MM.1S (cell line): Measurements from ENCODE around the gene DEXI.

Experiments used
- DNase-seq: peaks from one replicate; pipeline ENCODE4 v3.0.0-alpha.2; 2015
- H2AFZ ChIP-seq: fragments of 300-600 bp; sonication (generic); 2 replicates; pipeline ENCODE4 v1.6.0; 2016; ENCODE audit warnings: antibody characterized with exemption, low read length
- H3F3A ChIP-seq: fragments of 300-600 bp; sonication (generic); 2 replicates; pipeline ENCODE4 v1.6.1; 2016; ENCODE audit warnings: mild to moderate bottlenecking, antibody characterized with exemption, low read length, moderate library complexity, mixed read lengths; ENCODE audit not compliant: insufficient read depth
- H3K27ac ChIP-seq: fragments of 300-600 bp; sonication (generic); 2 replicates; pipeline ENCODE4 v1.5.1; 2016; ENCODE audit warnings: mild to moderate bottlenecking, low read length
- H3K27me3 ChIP-seq: fragments of 300-600 bp; sonication (generic); replicated peaks from 2 replicates; pipeline ENCODE4 v1.6.0; 2016; ENCODE audit warnings: low read length; ENCODE audit not compliant: insufficient read depth
- H3K36me3 ChIP-seq: fragments of 300-600 bp; sonication (generic); replicated peaks from 2 replicates; pipeline ENCODE4 v1.6.1; 2016; ENCODE audit warnings: mild to moderate bottlenecking, low read length, mixed read lengths; ENCODE audit not compliant: insufficient read depth
- H3K4me1 ChIP-seq: fragments of 300-600 bp; sonication (generic); 2 replicates; pipeline ENCODE4 v1.6.1; 2016; ENCODE audit warnings: low read length, mixed read lengths
- H3K4me2 ChIP-seq: fragments of 300-600 bp; sonication (generic); 2 replicates; pipeline ENCODE4 v1.6.0; 2016; ENCODE audit warnings: low read depth, low read length
- H3K4me3 ChIP-seq: fragments of 300-600 bp; sonication (generic); 2 replicates; pipeline ENCODE4 v1.5.1; 2016; ENCODE audit warnings: low read length, mixed read lengths
- H3K79me2 ChIP-seq: fragments of 300-600 bp; sonication (generic); 2 replicates; pipeline ENCODE4 v1.6.1; 2016; ENCODE audit warnings: mixed run types, low read length, mixed read lengths
- H3K9ac ChIP-seq: fragments of 300-600 bp; sonication (generic); 2 replicates; pipeline ENCODE4 v1.6.1; 2016; ENCODE audit warnings: low read length, mixed read lengths
- H3K9me2 ChIP-seq: fragments of 300-600 bp; sonication (generic); replicated peaks from 2 replicates; pipeline ENCODE4 v1.6.1; 2016; ENCODE audit warnings: mild to moderate bottlenecking, low read length, mixed read lengths; ENCODE audit not compliant: insufficient read depth
- H3K9me3 ChIP-seq: fragments of 300-600 bp; sonication (generic); replicated peaks from 2 replicates; pipeline ENCODE4 v1.6.1; 2016; ENCODE audit warnings: mild to moderate bottlenecking, low read length, mixed read lengths; ENCODE audit not compliant: insufficient read depth
- H4K20me1 ChIP-seq: fragments of 300-600 bp; sonication (generic); 2 replicates; pipeline ENCODE4 v1.6.1; 2016; ENCODE audit warnings: mild to moderate bottlenecking, low read length, moderate library complexity, mixed read lengths; ENCODE audit not compliant: insufficient read depth
- EZH2 ChIP-seq: fragments of 300-600 bp; sonication (generic); optimal IDR thresholded peaks from 2 replicates; pipeline ENCODE3; 2017; ENCODE audit warnings: low read depth, mild to moderate bottlenecking, antibody characterized with exemption, low read length, mixed read lengths
- EZH2phosphoT487 ChIP-seq: fragments of 300-600 bp; sonication (generic); IDR thresholded peaks from 2 replicates; pipeline ENCODE4 v1.6.1; 2018; ENCODE audit warnings: antibody characterized with exemption, low read length
- TF ChIP-seq, protein P1 (sequence below): fragments of 300-600 bp; sonication (generic); IDR thresholded peaks from 2 replicates; pipeline ENCODE4 v1.5.1; 2016; ENCODE audit warnings: antibody characterized with exemption, low read length, mixed read lengths

DEXI gene

DNA sequence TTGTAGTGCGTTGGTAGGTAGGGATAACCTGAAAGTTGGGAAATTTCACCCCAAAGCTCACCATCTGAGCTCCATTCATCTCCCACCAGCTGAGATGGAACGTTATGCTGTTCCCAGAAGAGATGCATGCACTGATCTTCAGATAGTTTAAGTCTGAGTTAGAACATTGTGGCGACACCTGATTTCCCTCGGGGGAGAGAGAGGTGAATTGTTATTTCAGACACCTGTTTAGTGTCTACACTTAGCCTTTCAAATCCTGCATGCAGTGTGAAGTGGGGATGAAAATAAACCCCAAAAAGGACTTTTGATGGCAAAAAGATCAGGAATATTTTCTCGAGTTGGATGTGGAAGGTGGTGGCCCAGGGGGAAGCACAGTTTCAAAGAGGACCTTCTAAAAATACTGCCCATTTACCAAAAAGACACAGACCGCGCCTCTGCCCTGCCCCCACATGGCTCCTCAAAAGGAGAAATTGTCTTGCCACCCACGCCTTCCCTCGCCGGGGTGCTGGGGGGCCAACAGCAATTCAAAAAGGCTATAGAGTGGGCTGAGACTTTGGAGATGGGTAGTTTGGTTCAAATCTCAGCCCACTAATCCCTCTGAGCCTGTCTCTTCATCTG is 53.8 kb downstream of the DEXI start:
- Histone ChIP-seq H3K27ac (no peak overlapping the region), H3K9ac (no peak overlapping the region), H4K20me1 (peaks cover 3% of the 10 kb centered on the region; the same call in 1 of the 2 replicates), H3K9me3 (no peaks in the 10 kb centered on the region), H3K4me1 (peaks cover 8% of the 10 kb centered on the region; the same call in 1 of the 2 replicates), H3F3A (no peaks in the 10 kb centered on the region), H2AFZ (no peak overlapping the region), H3K27me3 (no peaks in the 10 kb centered on the region), H3K36me3 (peaks cover 6% of the 10 kb centered on the region; the same call in 1 of the 2 replicates), H3K79me2 (peaks cover 78% of the 10 kb centered on the region), H3K4me3 (no peak overlapping the region), H3K9me2 (no peaks in the 10 kb centered on the region), H3K4me2 (no peak overlapping the region)
- TF ChIP-seq, protein P1, sequence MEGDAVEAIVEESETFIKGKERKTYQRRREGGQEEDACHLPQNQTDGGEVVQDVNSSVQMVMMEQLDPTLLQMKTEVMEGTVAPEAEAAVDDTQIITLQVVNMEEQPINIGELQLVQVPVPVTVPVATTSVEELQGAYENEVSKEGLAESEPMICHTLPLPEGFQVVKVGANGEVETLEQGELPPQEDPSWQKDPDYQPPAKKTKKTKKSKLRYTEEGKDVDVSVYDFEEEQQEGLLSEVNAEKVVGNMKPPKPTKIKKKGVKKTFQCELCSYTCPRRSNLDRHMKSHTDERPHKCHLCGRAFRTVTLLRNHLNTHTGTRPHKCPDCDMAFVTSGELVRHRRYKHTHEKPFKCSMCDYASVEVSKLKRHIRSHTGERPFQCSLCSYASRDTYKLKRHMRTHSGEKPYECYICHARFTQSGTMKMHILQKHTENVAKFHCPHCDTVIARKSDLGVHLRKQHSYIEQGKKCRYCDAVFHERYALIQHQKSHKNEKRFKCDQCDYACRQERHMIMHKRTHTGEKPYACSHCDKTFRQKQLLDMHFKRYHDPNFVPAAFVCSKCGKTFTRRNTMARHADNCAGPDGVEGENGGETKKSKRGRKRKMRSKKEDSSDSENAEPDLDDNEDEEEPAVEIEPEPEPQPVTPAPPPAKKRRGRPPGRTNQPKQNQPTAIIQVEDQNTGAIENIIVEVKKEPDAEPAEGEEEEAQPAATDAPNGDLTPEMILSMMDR = no peak
- no peak for TF ChIP-seq EZH2
- no peak for TF ChIP-seq EZH2phosphoT487
- DNase-seq = no peak

DNA sequence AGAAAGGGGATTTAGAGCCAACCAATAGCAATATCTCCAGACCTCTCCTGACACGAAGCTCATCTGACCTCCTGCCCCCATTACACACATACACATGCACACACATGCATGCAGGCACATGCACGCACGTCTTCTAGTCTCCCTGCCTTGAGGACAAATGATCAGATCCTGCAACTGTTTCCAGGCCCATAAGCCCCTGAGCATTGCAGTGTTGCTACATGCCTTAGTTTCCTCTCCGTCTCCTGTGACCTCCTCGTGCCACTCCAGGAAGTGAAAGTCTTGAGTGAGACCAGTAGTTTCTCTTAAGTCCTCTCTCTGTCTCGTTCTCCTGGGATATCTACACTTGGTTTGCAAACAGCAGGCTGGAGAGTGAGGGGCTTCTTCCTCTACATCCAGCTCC is 57.0 kb downstream of the DEXI start:
- H4K20me1 ChIP-seq = peaks cover 3% of the 10 kb centered on the region; the same call in 1 of the 2 replicates
- DNase-seq = no peak
- H3K9me2 ChIP-seq = no peaks in the 10 kb centered on the region
- peaks cover 6% of the 10 kb centered on the region; the same call in 1 of the 2 replicates for H3K36me3 ChIP-seq
- H3K79me2 ChIP-seq = peaks cover 83% of the 10 kb centered on the region
- no peak overlapping the region for H2AFZ ChIP-seq
- no peak for TF ChIP-seq EZH2
- TF ChIP-seq, protein P1 = no peak
- no peak for TF ChIP-seq EZH2phosphoT487
- H3K4me1 ChIP-seq = peaks cover 29% of the 10 kb centered on the region
- H3K9ac ChIP-seq = no peak overlapping the region
- no peak overlapping the region for H3K27ac ChIP-seq
- H3K9me3 ChIP-seq = no peaks in the 10 kb centered on the region
- H3K27me3 ChIP-seq = no peaks in the 10 kb centered on the region
- H3K4me2 ChIP-seq = no peak overlapping the region
- H3K4me3 ChIP-seq = no peak overlapping the region
- peaks cover 19% of the 10 kb centered on the region for H3F3A ChIP-seq

DNA sequence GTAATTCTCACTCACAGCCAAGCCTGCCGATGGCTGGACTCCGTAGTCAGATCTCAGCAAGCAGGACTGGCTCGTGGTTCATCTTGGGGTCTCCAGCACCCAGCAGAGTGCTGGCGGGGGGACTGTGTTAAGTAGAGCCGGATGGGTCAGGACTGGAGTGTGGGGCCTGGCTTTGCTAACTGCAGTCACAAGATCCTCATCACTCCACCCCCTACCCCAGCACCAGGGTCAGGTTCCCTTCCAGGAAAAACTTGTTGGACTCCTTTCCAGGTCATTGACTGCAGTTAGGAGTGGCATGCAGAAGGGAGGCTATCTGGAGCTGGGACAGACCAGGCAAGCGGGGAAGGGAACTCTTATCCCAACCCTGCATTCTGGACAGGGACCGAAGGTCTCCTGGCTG is 59.3 kb downstream of the DEXI start:
- H3K9me3 ChIP-seq = no peaks in the 10 kb centered on the region
- peaks cover 41% of the 10 kb centered on the region for H3F3A ChIP-seq
- no peaks in the 10 kb centered on the region for H4K20me1 ChIP-seq
- TF ChIP-seq, protein P1 = no peak
- TF ChIP-seq EZH2 = no peak
- TF ChIP-seq EZH2phosphoT487 = no peak
- no peak overlapping the region for H3K4me3 ChIP-seq
- H3K27me3 ChIP-seq = no peaks in the 10 kb centered on the region
- peaks cover 39% of the 10 kb centered on the region for H3K4me1 ChIP-seq
- no peak overlapping the region for H3K4me2 ChIP-seq
- H3K79me2 ChIP-seq = peaks cover 85% of the 10 kb centered on the region
- H3K9ac ChIP-seq = no peak overlapping the region
- no peak overlapping the region for H2AFZ ChIP-seq
- peaks cover 6% of the 10 kb centered on the region; the same call in 1 of the 2 replicates for H3K36me3 ChIP-seq
- DNase-seq = no peak
- H3K27ac ChIP-seq = no peak overlapping the region
- H3K9me2 ChIP-seq = no peaks in the 10 kb centered on the region
